Measurements from ENCODE around the gene ACO2.

ACO2 gene

GRCh38 chr22:41526830-41527799, 58.2 kb downstream of the ACO2 start:
- Histone ChIP-seq H3K9me3 (no peaks in the 10 kb centered on the region), H3K27me3 (ENCODE audit: low read depth) (no peaks in the 10 kb centered on the region), H3K4me3 (no peak overlapping the region), H3K36me3 (replicated peaks) (peaks cover 92% of the 10 kb centered on the region), H3K4me1 (no peaks in the 10 kb centered on the region)
- peak in 1 of 2 experiments; percentile 65 for DNase-seq (ENCODE audit: low spot score in 2 of 2)
- in situ Hi-C loops (cut with MboI; ENCODE audit: low sequenced_read_pairs): no loop called here

- Histone ChIP-seq H3K9me3 (no peaks in the 10 kb centered on the region), H3K4me3 (no peak overlapping the region), H3K36me3 (replicated peaks) (peaks cover 92% of the 10 kb centered on the region), H3K27me3 (ENCODE audit: low read depth) (no peaks in the 10 kb centered on the region), H3K4me1 (no peaks in the 10 kb centered on the region)
- in situ Hi-C loops (cut with MboI; ENCODE audit: low sequenced_read_pairs): no loop called here
- DNase-seq (ENCODE audit: low spot score in 2 of 2): no peak
Observed at GRCh38 chr22:41528132-41528766, 59.3 kb downstream of the ACO2 start.

GRCh38 chr22:41528938-41529561, 60.1 kb downstream of the ACO2 start:
- peaks cover 89% of the 10 kb centered on the region for H3K36me3 ChIP-seq (replicated peaks)
- DNase-seq (ENCODE audit: low spot score in 2 of 2): no peak
- H3K9me3 ChIP-seq: no peaks in the 10 kb centered on the region
- no peaks in the 10 kb centered on the region for H3K27me3 ChIP-seq (ENCODE audit: low read depth)
- H3K4me3 ChIP-seq: no peak overlapping the region
- in situ Hi-C loops (cut with MboI; ENCODE audit: low sequenced_read_pairs): no loop called here
- no peaks in the 10 kb centered on the region for H3K4me1 ChIP-seq

GRCh38 chr22:41530890-41531714, 62.2 kb downstream of the ACO2 start:
- no peak for DNase-seq (ENCODE audit: low spot score in 2 of 2)
- in situ Hi-C loops (cut with MboI; ENCODE audit: low sequenced_read_pairs): no loop called here
- Histone ChIP-seq H3K27me3 (ENCODE audit: low read depth) (no peaks in the 10 kb centered on the region), H3K36me3 (replicated peaks) (peaks cover 74% of the 10 kb centered on the region), H3K4me3 (no peak overlapping the region), H3K9me3 (no peaks in the 10 kb centered on the region), H3K4me1 (no peaks in the 10 kb centered on the region)

- in situ Hi-C loops (cut with MboI; ENCODE audit: low sequenced_read_pairs): no loop called here
- Histone ChIP-seq H3K36me3 (replicated peaks) (peaks cover 66% of the 10 kb centered on the region), H3K4me1 (no peaks in the 10 kb centered on the region), H3K4me3 (no peak overlapping the region), H3K27me3 (ENCODE audit: low read depth) (no peaks in the 10 kb centered on the region), H3K9me3 (no peaks in the 10 kb centered on the region)
- DNase-seq (ENCODE audit: low spot score in 2 of 2): no peak
Observed at GRCh38 chr22:41531715-41532477, 63.0 kb downstream of the ACO2 start.

GRCh38 chr22:41532908-41533825, 64.2 kb downstream of the ACO2 start:
- in situ Hi-C loops (cut with MboI; ENCODE audit: low sequenced_read_pairs): no loop called here
- no peaks in the 10 kb centered on the region for H3K9me3 ChIP-seq
- H3K4me1 ChIP-seq: no peaks in the 10 kb centered on the region
- H3K27me3 ChIP-seq (ENCODE audit: low read depth): no peaks in the 10 kb centered on the region
- no peak overlapping the region for H3K4me3 ChIP-seq
- peaks cover 58% of the 10 kb centered on the region for H3K36me3 ChIP-seq (replicated peaks)
- peak; percentile 54 to 88 for DNase-seq (ENCODE audit: low spot score in 2 of 2)

GRCh38 chr22:41534219-41534618, 65.3 kb downstream of the ACO2 start:
- in situ Hi-C loops (cut with MboI; ENCODE audit: low sequenced_read_pairs): no loop called here

GRCh38 chr22:41535244-41535643, 66.3 kb downstream of the ACO2 start:
- no peak for DNase-seq (ENCODE audit: low spot score in 2 of 2)
- H3K4me3 ChIP-seq: no peak overlapping the region
- H3K27me3 ChIP-seq (ENCODE audit: low read depth): no peaks in the 10 kb centered on the region
- H3K4me1 ChIP-seq: no peaks in the 10 kb centered on the region
- in situ Hi-C loops (cut with MboI; ENCODE audit: low sequenced_read_pairs): no loop called here
- peaks cover 61% of the 10 kb centered on the region for H3K36me3 ChIP-seq (replicated peaks)
- H3K9me3 ChIP-seq: no peaks in the 10 kb centered on the region

More at GRCh38 chr22:41534219-41534618, 65.3 kb downstream of the ACO2 start:
- no peak overlapping the region for H3K4me3 ChIP-seq
- no peaks in the 10 kb centered on the region for H3K4me1 ChIP-seq
- DNase-seq (ENCODE audit: low spot score in 2 of 2): no peak
- H3K27me3 ChIP-seq (ENCODE audit: low read depth): no peaks in the 10 kb centered on the region
- peaks cover 54% of the 10 kb centered on the region for H3K36me3 ChIP-seq (replicated peaks)
- H3K9me3 ChIP-seq: no peaks in the 10 kb centered on the region

DNA sequence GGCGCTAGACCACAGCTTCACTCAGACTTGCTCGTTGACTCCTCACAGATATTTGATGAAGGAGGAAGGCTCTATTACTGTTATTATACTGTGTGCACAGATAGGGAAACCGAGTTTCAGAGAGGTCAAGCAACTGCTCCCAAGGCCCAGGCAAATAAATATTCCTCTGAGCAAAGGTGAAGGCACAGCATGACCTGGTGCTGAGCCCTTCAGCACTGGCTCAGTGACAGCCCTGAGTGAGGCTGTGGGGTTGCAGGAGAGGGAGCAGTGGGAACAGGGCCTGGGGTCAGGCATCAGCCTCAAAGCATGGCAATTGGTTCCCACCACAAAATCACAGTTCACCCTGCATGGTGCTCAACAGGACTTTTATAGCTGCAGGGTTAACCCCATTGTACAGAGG, 68.3 kb downstream of the ACO2 start:
- no peaks in the 10 kb centered on the region for H3K4me1 ChIP-seq
- in situ Hi-C loops (cut with MboI; ENCODE audit: low sequenced_read_pairs): no loop called here
- H3K27me3 ChIP-seq (ENCODE audit: low read depth): no peaks in the 10 kb centered on the region
- DNase-seq (ENCODE audit: low spot score in 2 of 2): no peak
- no peak overlapping the region for H3K4me3 ChIP-seq
- H3K36me3 ChIP-seq (replicated peaks): peaks cover 46% of the 10 kb centered on the region
- H3K9me3 ChIP-seq: no peaks in the 10 kb centered on the region

- H3K9me3 ChIP-seq: no peaks in the 10 kb centered on the region
- in situ Hi-C loops (cut with MboI; ENCODE audit: low sequenced_read_pairs): no loop called here
- peaks cover 33% of the 10 kb centered on the region for H3K36me3 ChIP-seq (replicated peaks)
- no peaks in the 10 kb centered on the region for H3K27me3 ChIP-seq (ENCODE audit: low read depth)
- no peak for DNase-seq (ENCODE audit: low spot score in 2 of 2)
- H3K4me3 ChIP-seq: no peak overlapping the region
- peaks cover 10% of the 10 kb centered on the region for H3K4me1 ChIP-seq
Observed at GRCh38 chr22:41538583-41538982, 69.7 kb downstream of the ACO2 start.

GRCh38 chr22:41539146-41540005, 70.5 kb downstream of the ACO2 start:
- peaks cover 10% of the 10 kb centered on the region for H3K4me1 ChIP-seq
- no peaks in the 10 kb centered on the region for H3K9me3 ChIP-seq
- peaks cover 38% of the 10 kb centered on the region for H3K36me3 ChIP-seq (replicated peaks)
- H3K4me3 ChIP-seq: no peak overlapping the region
- in situ Hi-C loops (cut with MboI; ENCODE audit: low sequenced_read_pairs): no loop called here
- DNase-seq (ENCODE audit: low spot score in 2 of 2): no peak
- no peaks in the 10 kb centered on the region for H3K27me3 ChIP-seq (ENCODE audit: low read depth)
